SK-N-SH treated with all-trans-retinoic acid at 6 μM for 48 hours (cell line): ENCODE results near the gene GRAMD4.

Experiments
- ATAC-seq: fragments of 200-7000 bp; cut with Tn5 transposase; 3 replicates; pipeline ENCODE4 v1.9.1; 2020; ENCODE audit warnings: mild to moderate bottlenecking, moderate library complexity
- BACH2 ChIP-seq: fragments of 250-450 bp; sonication (Bioruptor Pico); IDR thresholded peaks from 2 replicates; pipeline ENCODE4 v1.9.0; 2021; ENCODE audit warnings: mild to moderate bottlenecking, borderline replicate concordance
- POU6F1 ChIP-seq: fragments of 250-450 bp; sonication (Bioruptor Pico); IDR thresholded peaks from 2 replicates; pipeline ENCODE4 v1.8.0; 2021; ENCODE audit warnings: low read depth, mild to moderate bottlenecking, moderate library complexity, borderline replicate concordance
- RARB ChIP-seq: fragments of 250-450 bp; sonication (Bioruptor Pico); IDR thresholded peaks from 2 replicates; pipeline ENCODE4 v1.8.0; 2021; ENCODE audit warnings: mild to moderate bottlenecking, moderate library complexity
- TCF4 ChIP-seq: fragments of 250-450 bp; sonication (Bioruptor Pico); IDR thresholded peaks from 2 replicates; pipeline ENCODE4 v1.8.0; 2021; ENCODE audit warnings: mild to moderate bottlenecking, moderate library complexity, borderline replicate concordance
- ZFP3 ChIP-seq: fragments of 250-450 bp; sonication (Bioruptor Pico); IDR thresholded peaks from 2 replicates; pipeline ENCODE4 v1.5.0; 2020; ENCODE audit warnings: mild to moderate bottlenecking, moderate library complexity
- TF ChIP-seq, protein P1 (sequence below): fragments of 250-450 bp; sonication (Bioruptor Pico); IDR thresholded peaks from 2 replicates; pipeline ENCODE4 v1.5.1; 2021; ENCODE audit warnings: mild to moderate bottlenecking, moderate library complexity
- TF ChIP-seq, protein P2 (sequence below): fragments of 250-450 bp; sonication (Bioruptor Pico); IDR thresholded peaks from 2 replicates; pipeline ENCODE4 v1.5.0; 2020; ENCODE audit warnings: mild to moderate bottlenecking, moderate library complexity

Gene GRAMD4

DNA sequence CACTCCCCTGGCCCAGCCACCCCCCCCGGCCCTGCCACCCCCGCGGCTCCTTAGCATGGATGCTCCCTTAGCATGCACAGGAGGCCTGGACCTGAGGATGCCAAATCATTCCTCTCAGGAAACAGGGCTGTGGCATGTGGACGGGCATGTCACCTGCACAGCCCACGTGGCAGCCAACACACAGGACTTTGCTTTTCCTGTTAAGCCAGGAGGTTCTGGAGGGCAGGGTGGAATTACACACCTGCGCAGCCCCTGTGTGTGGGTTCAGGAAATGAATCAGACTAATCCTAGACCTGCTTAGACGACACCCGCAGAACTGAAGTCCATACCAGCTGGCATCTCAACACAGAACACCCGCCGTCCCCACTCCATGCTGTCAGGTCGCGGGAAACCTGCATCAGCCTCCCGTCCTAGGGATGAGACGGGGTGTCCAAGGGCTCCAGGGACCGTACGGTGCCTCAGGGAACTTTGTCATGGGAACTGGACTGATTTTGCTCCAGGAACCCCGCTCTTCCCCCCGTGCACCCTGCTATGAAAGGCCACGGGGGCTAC is 107.7 kb downstream of the GRAMD4 start:
- ATAC-seq, result no peak
- TF ChIP-seq POU6F1 (CRISPR knock-in tag) (no peak), BACH2 (CRISPR knock-in tag) (no peak), RARB (CRISPR knock-in tag) (no peak)
- TF ChIP-seq, protein P1, sequence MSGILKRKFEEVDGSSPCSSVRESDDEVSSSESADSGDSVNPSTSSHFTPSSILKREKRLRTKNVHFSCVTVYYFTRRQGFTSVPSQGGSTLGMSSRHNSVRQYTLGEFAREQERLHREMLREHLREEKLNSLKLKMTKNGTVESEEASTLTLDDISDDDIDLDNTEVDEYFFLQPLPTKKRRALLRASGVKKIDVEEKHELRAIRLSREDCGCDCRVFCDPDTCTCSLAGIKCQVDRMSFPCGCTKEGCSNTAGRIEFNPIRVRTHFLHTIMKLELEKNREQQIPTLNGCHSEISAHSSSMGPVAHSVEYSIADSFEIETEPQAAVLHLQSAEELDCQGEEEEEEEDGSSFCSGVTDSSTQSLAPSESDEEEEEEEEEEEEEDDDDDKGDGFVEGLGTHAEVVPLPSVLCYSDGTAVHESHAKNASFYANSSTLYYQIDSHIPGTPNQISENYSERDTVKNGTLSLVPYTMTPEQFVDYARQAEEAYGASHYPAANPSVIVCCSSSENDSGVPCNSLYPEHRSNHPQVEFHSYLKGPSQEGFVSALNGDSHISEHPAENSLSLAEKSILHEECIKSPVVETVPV (CRISPR knock-in tag), result no peak
- TF ChIP-seq, protein P2, sequence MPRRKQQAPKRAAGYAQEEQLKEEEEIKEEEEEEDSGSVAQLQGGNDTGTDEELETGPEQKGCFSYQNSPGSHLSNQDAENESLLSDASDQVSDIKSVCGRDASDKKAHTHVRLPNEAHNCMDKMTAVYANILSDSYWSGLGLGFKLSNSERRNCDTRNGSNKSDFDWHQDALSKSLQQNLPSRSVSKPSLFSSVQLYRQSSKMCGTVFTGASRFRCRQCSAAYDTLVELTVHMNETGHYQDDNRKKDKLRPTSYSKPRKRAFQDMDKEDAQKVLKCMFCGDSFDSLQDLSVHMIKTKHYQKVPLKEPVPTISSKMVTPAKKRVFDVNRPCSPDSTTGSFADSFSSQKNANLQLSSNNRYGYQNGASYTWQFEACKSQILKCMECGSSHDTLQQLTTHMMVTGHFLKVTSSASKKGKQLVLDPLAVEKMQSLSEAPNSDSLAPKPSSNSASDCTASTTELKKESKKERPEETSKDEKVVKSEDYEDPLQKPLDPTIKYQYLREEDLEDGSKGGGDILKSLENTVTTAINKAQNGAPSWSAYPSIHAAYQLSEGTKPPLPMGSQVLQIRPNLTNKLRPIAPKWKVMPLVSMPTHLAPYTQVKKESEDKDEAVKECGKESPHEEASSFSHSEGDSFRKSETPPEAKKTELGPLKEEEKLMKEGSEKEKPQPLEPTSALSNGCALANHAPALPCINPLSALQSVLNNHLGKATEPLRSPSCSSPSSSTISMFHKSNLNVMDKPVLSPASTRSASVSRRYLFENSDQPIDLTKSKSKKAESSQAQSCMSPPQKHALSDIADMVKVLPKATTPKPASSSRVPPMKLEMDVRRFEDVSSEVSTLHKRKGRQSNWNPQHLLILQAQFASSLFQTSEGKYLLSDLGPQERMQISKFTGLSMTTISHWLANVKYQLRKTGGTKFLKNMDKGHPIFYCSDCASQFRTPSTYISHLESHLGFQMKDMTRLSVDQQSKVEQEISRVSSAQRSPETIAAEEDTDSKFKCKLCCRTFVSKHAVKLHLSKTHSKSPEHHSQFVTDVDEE, result no peak

DNA sequence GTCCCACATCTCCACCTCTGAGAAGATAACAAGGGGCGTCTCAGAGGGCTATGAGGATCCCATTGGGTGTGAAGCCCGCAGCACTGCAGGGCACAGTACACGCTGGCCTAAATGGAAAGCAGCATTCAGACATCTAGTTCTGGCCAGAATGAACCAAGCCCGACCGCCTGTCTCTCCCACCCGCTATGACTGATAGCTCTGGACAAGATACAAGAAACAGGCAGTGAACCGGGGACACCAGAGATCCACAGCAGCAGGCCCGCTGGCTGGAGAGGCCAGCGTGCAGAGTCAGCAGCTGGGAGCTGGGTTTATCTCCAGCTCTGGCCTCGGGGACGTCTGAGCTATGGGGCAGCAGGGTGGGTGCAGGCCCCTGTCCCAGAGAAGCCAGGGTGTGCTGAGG is 108.3 kb downstream of the GRAMD4 start:
- ATAC-seq, result peak; percentile 37; the same call in 1 of the 3 replicates
- TF ChIP-seq, protein P2, result 0 out of 2 replicates have a peak, but pooled peaks have one; percentile 39
- peak; percentile 11; the same call in 1 of the 2 replicates for TF ChIP-seq TCF4 (CRISPR knock-in tag)
- TF ChIP-seq ZFP3 (CRISPR knock-in tag), result no peak
- TF ChIP-seq, all 23 proteins: peak for 2
